Stimulated activated CD8-positive, alpha-beta memory T cell treated with anti-CD3 and anti-CD28 coated beads, Interleukin-7, amount 100 ng/mL, for 48 hours (primary cell): Measurements from ENCODE around the gene WSCD1.

ENCODE experiments used
- DNase-seq, 2 donors: peaks; one replicate each; pipeline ENCODE4 v3.0.0-alpha.2; 2020; ENCODE audit warnings: low read depth in 1 of 2; ENCODE audit errors: extremely low read depth in 1 of 2

The WSCD1 gene

DNA sequence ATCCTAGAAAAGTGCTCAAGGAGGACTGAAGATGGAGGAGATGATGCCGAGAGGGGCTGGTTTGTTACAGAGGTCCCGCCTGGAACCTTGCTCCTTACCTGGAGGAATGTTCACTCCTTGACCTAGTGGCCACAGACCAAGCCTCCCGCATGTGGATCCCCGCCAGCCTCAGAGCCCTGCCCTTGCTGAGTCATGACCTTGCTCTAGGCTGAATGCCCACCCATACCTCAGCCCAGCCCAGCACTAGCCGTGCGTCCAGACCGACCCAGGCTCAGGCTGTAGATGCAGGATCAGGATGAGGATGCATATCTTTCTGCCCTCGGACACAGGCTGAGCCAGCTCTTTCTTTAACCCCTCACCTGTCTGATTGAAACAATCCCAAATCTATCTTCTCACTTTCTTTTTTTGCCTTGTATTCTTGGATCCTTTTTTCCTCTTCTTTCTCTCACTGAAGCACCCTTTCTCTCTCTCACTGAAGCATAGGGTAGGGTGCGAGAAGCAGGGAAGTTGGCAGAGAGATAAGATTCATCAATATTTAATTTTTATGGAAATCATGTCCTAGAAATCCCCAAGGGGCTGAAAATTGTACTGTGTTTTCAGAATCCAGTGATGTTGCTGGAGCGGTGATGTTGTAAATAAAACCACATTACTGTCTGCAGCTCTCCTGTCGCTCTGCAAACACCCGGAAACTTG is 34.9 kb downstream of the WSCD1 start:
- no peak for DNase-seq

GRCh38 chr17:6105649-6106007 is 35.4 kb downstream of the WSCD1 start:
- no peak for DNase-seq

GRCh38 chr17:6106212-6106611 is 36.0 kb downstream of the WSCD1 start:
- no peak for DNase-seq

- no peak for DNase-seq
These were observed 37.6 kb downstream of the WSCD1 start for GRCh38 chr17:6107791-6108190.

- DNase-seq = no peak
These were observed 38.2 kb downstream of the WSCD1 start for GRCh38 chr17:6108382-6108781.

DNA sequence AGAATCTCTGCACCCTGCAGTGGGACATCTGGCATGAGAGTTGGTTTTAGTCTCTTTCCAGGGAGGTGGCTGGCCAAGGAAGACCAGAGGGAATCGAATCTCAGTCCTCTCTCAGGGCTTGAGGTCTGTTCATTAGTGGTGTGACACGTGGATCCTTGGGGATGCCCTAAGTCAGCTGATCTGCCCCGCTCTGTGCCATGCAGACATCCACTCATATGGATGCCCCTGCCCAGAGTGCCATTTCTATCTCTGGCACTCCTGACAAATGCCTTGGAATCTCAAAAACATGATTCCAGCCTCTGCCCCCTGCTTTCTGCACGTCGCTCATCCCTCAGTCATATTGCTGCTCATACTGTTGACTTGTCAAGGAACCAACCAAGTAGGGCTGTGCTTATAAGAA is 38.8 kb downstream of the WSCD1 start:
- DNase-seq = no peak

DNA sequence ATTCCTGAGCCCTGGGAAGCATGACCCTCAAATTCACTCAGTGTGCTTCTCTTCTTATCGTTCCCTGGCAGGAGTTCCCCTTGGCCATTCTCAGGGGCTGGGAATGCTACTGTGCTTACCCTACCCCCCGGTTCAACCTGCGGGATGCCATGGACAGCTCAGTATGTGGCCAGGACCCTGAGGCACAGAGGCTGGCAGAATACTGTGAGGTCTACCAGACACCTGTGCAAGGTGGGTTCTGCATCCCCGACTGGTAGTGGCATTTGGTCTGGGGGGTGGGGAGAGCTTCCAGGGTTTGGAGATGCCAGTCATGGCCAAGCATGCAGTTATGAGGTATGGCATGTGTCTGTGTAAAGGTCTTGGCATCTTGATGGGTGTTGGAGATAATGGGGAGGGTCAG is 39.4 kb downstream of the WSCD1 start:
- no peak for DNase-seq

DNA sequence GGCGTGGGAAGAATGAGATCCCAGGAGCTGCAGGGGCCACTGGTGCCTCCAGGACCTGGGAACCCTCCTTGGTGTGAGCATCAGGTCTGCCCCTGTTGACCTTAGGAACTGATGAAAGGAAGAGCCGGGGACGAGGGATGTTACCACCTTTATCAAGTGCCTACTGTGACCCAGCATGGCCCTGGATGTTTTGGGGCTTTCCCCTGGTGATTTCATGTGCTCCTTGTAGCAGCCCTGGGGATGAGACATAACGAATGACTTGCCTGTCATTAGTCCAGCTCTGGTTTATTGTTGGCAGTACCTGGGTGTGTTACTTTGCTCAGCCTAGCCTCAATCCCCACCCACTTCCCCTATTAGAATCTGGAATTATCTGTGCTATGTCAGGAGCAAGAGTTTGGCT is 39.9 kb downstream of the WSCD1 start:
- no peak for DNase-seq

GRCh38 chr17:6110592-6110991 is 40.4 kb downstream of the WSCD1 start:
- DNase-seq = no peak

- DNase-seq = no peak
These were observed 50.2 kb downstream of the WSCD1 start for GRCh38 chr17:6120351-6120750.

DNA sequence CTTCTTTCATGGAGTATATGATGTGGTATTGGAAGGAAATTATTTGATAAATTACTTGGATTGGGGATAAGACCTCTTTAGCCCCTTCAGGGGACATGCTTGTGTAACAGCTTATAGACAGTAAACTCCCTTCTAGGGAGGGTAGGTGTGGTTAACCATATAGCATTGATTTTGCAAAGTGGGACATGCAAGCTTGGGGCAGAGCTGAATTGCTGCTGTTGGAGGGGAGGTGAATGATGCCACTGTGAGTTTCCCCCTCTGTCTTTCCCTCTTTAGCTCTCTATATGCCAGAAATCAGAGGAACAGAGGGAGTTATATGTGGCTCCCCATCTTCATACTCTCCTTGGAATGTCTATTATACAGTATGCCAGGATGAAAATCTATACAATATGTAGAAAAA is 54.7 kb downstream of the WSCD1 start:
- DNase-seq = no peak

DNA sequence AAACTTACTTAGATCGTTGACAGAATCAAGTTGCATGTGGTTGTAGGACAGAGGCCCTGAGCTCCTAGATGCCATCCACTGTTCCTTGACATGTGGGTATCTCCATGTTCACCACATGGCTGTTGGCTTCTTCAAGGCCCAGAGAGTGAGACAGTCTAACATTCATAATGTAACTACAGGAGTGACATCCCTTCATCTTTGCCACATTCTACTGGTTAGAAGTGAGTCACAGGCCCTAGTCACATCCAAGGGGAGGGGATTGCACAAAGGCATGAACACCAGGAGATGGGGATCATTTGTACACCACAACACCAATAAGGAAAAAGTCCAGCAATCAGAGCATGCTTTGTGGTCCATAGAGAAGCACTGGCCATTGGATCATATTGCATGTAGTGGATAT is 56.6 kb downstream of the WSCD1 start:
- no peak for DNase-seq

DNA sequence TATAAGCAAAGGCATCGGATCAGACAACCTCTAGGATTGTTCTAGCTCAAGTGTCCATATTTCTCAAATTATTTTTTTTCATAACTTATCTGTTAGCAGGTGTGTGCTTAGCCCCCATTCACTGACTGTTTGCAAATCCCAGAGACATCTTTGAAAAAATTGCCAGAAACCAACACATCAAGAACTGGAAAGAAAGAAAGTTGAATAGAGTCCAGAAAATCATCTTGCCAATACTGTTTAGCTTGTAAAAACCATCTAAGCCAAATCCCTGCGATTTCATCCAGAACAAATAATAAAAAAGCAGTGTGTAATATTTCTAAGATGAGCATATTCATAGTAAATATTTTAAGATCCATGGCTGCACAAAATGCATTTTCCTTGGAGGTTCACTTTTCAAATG is 64.5 kb downstream of the WSCD1 start:
- DNase-seq = no peak

- DNase-seq = no peak
These were observed 65.1 kb downstream of the WSCD1 start for GRCh38 chr17:6135236-6135635.

DNA sequence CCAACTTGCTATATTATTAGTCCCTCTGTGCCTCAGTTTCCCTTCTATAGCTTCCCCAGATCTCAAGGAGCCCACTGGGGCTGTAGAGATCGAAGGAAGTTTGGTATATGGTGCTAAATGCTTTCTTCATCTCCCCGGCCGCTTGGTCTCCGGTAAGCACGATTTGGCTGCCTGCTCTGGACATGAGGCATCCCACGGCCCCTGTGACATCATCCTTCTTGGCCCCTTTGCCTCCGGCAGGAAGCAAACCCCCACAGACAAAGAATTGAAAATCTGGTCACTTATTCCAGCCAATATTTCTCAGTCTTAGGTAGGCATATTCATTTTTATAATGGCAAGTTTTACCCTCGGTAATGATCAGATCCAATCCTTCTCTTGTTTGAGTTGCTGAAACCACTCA is 65.8 kb downstream of the WSCD1 start:
- DNase-seq = no peak

- DNase-seq = no peak
These were observed 67.7 kb downstream of the WSCD1 start for GRCh38 chr17:6137716-6138502.

DNA sequence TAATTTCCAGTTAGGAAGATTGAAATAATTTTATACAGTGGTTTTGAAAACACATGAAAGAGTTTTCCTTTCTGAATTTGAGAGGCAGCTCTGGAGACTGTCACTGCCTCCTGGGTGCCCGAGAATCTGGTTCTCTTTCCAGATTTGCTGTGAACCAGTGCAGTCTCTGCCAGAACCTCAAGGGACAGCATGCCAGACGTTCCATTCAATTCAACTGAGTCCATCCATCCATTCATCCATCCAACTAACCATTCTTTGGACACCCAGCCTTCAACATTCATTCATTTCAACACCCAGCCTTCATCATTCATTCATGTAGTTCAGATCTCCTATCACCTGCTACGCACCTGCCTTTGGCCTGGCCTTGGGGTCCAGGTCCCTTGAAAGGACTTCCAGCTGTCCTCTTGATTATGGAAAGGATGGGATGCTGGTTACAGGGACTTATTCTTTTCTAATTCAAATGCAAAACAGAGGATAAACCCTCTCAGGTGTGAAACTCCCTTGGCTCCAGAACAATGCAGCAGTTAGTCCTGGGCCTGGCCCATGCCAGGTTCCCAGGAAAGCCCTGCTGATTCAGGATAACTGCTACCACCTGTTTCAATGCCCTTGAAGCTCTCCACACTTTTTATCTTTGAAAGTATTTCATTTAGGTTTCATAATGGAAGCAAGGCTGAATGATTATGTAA is 68.7 kb downstream of the WSCD1 start:
- DNase-seq = no peak

DNA sequence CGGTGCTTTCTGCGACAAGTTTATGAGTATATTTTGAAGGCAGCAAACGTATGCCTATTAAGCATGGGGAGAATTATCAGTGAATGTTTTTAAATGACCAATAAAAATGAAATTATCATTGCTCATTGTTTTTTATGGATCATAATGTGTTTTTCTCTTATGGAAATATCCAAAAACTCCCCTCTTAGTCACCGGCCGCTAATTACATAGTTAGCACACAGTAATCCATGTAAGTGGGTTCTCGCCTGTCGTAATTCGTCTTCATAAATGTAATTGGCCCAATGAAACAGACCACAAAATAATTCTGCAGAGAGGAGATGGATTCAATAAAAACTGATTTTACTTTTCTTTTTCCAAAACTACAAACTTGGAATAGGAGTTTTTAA is 69.3 kb downstream of the WSCD1 start:
- DNase-seq = no peak

- DNase-seq = no peak
These were observed 70.0 kb downstream of the WSCD1 start for GRCh38 chr17:6140188-6140587.

DNA sequence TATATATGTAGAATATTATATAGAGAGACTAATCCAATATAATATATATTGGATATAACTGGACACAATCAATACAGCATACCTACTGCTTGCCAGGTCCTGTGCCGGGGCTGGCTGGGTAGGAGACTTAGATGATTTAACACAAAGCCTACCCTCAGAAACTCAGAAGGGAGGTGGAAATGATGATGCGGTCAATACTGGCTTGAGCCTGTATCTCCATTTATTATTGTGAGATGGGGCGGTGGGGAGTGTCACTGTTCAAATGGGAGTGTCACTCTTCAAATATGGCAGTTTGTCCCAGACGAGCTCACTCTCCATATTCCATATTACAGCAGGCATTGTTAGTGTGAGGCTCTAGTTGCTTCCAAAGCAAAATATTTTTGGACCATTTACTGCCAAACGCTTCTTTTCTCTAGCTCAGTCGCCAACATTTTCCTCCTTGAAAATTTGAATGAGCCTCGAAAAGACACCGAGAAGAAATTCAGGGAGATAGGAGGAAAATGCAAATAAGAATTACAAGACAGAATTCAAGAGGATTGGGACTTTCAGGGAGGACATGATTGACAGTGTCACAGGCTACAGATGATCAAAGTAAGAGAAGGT is 70.7 kb downstream of the WSCD1 start:
- DNase-seq = no peak

GRCh38 chr17:6142701-6143100 is 72.5 kb downstream of the WSCD1 start:
- DNase-seq = no peak

- no peak for DNase-seq
These were observed 75.8 kb downstream of the WSCD1 start for GRCh38 chr17:6145946-6146345.
